ENCODE measurements around the gene TRIM68.

TRIM68 gene

DNA sequence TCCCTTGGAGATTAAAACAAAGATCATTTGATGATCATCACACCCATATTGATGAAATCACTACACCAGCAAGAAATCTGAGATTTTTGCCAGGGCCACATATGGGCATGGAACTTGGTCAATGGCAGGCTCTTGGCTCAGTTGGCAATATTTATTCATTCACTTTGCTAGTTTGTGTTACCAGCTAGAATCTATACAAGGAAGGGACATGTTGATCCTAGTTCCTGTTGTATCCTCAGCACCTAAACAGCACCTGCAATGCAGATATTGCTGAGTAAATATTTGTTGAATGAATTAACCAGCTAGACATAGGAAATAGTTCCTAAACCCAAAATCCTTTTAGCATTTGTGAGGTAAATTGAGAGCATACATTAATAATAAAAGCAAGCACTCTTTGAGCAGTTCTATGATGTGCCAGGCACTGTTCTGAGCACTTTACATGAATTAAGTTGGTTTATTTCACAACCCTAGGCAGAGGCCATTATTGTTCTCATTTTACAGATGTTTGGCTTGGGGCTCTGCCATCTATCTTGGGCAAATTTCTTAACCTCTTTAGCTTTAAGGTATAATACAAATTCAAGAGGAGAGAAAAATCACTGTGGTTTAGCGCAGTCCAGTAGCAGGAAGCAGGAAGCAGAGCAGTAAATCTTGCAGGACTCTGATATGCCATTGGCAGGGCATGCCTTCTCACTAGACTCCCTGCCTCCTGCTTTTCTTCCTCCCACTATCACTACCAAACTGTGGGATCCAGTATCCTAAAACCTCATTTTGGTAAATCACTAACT, 1.6 kb downstream of the TRIM68 start:
- no peak for DNase-seq (ENCODE audit: low read depth in 2 of 2)

DNA sequence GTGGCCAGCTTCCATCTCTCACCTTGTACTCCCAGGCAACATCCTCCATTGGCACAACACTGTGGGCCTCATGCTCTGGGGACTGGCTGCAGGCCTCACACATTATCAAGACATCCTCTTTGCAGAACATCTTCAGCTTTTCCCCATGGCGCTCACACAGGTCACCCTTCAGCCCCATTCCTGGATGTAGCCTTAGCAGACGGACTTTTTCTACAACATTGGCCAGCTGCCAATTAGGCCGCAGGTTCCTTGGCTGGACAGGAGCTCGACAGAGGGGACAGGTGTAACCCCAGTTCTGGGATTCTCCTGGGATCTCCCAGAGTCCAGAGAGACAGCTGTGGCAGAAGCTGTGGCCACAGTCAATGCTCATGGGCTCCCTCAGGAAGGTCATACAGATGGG, 3.0 kb downstream of the TRIM68 start:
- DNase-seq (ENCODE audit: low read depth in 2 of 2): no peak

DNA sequence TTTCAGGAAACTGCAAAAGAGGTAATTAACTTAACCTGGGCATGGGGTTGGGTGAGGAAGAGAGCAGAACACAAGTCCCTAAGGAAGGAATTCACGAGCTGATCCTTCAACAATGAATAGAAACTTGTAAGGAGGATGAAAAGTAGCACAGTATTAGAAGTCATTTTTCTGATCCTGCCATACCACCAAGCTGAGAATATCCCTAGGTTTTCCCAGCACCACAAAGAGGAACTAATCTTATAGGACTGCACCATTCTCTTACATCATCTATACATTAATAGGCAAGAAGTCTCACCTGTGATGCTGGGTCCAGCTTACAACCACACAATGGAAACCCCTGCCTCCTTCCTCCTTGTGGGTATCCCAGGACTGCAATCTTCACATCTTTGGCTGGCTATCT, 14.3 kb downstream of the TRIM68 start, which contains the start of gene OR52I1:
OR52I1 (plus strand) TSS at position 301 of the 400 bp plus-strand sequence; CDS start at position 301, 0 bp downstream.
- DNase-seq (ENCODE audit: low read depth in 2 of 2): no peak

DNA sequence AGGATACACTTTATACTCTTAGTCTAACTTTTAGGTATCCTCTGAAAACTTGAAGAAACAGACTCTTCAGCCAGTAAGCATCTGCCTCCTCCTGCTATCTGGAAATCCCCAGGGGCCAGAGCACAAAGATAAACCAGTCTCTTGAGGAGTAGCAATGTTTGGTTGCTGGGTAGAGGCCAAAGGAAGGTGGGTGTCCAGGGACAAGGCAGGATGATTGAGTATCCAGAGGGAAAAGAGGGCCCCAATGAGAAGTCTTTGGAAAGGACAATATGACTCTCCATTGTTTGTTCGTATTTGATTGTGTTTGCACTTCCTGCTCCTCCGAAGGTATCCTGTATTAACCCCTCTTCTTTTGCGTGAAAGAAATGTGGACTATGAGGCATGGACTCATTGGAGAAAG, 19.0 kb downstream of the TRIM68 start:
- DNase-seq (ENCODE audit: low read depth in 2 of 2): no peak

DNA sequence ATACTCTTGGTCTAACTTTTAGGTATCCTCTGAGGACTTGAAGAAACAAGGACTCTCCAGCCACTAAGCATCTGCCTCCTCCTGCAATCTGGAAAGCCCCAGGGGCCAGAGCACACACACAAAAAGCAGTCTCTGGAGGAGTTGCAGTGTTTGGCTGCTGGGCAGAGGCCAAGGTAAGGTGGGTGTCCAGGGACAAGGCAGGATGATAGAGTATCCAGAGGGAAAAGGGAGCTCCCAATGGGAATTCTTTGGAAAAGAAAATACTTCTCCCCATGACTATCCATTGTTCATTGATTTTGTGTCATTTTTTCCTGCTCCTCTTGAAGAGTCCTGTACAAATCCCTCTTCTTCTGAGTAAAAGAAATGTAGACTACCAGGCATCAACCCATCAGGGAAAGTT, 26.6 kb downstream of the TRIM68 start, which contains the start of gene OR52I2:
OR52I2 (plus strand) TSS at position 301 of the 400 bp plus-strand sequence.
- DNase-seq (ENCODE audit: low read depth in 2 of 2): no peak

DNA sequence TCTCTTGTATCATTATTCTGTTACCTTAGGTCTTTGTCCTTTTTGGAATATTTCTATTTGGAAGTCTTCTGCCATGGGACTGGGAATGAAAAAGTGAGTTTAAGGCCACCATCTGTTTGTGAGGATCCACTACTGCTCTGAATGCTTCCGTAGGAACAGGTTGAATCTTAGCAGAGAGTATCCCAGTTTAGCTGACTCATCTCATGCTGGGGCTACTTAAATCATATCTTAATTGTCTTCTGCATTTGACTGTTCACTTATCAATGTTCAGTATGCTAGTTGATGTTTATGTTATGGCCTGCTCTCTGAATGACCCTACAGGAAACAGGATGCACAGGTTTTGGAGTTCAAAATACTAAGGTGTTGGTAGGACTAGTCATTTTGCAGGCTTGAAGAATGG, 27.9 kb downstream of the TRIM68 start:
- no peak for DNase-seq (ENCODE audit: low read depth in 2 of 2)

DNA sequence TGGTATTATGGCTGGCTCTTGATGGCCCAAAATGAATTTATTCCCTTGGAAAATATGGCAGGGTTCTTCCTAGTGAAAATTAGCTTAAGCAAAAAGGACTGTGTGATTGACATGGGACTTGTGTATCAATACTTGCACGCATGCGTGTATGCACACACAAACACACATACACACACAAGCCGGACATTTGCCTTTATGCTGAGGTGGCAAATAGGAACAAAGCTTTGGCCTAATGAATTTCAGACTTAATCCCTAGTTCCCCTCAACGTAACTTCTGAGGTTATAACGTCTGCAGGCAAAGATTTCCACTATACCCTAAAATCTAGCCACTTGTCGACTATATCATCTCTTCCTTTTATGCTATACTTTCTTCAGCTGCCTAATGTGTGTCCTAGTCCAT, 29.4 kb downstream of the TRIM68 start:
- DNase-seq (ENCODE audit: low read depth in 2 of 2): no peak

DNA sequence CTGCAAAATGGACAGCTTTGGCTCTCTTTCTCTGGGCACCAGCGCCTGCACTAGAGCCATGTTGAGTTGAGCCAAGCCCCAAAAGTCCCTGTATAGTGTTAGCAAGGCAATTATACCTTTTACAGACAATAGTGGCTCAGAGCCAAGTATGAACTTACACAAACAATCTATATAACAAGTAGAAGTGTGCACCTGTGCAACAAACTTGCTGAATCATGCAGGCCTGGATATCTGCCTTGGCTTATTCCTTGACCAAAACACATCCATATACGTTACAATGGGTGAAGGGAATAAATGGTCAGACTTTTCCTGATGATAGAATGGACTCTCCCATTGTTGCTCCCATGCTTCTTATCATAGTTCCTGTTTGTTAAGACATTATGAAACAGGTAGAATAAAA, 30.3 kb downstream of the TRIM68 start:
- DNase-seq (ENCODE audit: low read depth in 2 of 2): no peak

DNA sequence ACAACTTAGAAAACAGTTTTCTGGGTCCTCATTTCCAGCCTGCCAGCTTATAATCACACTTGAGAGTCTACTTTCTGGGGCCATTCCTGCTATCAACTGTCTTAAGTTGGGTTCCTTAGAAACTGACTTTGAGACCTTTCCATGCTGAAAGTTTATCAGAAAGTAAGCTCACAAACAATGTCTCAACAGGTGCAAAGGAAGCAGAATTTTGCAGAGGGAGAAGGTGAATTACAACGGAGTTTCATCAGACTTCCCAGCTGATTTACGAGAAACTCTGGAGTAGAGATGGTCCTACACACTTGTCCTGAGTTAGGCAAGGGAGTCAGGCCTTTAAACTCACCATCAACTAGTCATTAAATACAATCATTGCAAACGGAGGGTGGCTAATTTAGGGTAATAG, 31.2 kb downstream of the TRIM68 start:
- DNase-seq (ENCODE audit: low read depth in 2 of 2): no peak

DNA sequence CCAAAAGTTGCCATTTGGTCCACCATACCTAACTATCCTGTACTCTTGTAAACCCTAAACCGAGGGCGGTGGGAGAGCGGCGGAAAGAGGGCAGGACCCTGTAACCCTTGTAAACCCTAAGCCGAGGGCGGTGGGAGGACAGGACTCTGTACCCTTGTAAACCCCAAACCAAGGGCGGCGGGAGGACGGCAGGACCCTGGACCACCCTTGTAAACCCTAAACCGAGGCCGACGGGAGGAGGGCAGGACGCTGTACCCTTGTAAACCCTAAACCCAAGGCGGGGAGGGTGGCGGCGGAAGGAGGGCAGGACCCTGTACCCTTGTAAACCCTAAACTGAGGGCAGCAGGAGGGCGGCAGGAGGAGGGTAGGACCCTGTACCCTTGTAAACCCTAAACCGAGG, 39.0 kb downstream of the TRIM68 start:
- no peak for DNase-seq (ENCODE audit: low read depth in 2 of 2)

DNA sequence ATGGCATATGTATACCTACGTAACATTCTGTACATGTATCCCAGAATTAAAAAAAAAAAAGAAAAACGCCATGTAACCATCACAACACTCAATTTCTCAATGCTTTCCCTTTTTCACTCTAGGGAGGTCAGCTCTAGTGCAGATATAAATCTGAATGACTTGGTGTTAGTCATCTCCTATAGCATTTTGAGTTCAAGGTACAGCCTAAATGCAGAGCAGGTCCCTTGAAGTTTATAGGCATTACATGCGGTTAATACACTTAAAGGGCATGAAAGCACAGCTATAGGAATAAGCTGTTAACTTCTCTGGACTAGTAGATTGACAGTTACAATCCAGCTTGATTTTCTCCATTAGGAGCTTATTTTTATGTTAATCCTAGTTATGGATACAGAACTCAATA, 42.7 kb downstream of the TRIM68 start:
- DNase-seq (ENCODE audit: low read depth in 2 of 2): no peak

DNA sequence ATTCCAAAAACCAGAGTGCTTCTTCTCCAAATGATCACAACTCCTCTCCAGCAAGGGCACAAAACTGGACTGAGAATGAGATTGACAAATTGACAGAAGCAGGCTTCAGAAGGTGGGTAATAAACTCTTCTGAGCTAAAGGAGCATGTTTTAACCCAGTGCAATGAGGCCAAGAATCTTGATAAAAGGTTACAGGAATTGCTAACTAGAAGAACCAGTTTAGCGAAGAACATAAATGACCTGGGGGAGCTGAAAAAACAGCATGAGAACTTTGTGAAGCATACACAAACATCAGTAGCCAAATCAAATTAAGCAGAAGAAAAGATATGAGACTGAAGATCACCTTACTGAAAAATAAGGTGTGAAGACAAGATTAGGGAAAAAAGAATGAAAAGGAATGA, 47.6 kb downstream of the TRIM68 start:
- no peak for DNase-seq (ENCODE audit: low read depth in 2 of 2)

DNA sequence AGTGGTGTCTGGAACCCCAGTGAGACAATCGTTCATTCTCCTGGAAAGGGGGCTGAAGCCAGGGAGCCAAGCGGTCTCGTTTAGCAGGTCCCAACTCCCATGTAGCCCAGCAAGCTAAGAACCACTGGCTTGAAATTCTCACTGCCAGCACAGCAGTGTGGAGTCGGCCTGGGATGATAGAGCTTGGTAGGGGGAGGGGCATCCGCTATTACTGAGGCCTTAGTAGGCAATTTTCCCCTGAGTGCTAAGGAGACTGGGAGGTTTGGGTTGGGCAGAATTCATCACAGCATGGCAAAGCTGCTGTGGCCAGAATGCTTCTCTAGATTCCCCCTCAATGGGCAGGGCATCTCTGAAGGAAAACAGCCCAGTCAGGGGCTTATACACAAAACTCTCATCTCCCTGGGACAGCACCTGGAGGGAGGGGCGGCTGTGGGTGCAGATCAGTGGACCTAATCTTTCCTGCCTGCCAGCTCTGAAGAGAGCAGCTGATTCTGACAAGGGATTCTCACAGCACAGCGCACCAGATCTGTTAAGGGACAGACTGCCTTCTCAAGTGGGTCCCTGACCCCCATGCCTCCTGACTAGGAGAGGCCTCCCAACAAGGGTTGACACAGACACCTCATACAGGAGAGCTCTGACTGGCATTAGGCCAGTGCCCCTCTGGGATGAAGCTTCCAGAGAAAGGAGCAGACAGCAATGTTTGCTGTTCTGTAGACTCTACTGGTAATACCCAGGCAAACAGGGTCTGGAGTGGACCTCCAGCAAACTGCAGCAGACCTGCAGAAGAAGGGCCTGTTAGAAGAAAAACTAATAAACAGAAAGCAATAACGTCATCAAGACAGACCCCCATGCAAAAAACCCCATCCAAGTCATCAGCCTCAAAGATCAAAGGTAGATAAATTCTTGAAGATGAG, 48.2 kb downstream of the TRIM68 start:
- DNase-seq (ENCODE audit: low read depth in 2 of 2): no peak

DNA sequence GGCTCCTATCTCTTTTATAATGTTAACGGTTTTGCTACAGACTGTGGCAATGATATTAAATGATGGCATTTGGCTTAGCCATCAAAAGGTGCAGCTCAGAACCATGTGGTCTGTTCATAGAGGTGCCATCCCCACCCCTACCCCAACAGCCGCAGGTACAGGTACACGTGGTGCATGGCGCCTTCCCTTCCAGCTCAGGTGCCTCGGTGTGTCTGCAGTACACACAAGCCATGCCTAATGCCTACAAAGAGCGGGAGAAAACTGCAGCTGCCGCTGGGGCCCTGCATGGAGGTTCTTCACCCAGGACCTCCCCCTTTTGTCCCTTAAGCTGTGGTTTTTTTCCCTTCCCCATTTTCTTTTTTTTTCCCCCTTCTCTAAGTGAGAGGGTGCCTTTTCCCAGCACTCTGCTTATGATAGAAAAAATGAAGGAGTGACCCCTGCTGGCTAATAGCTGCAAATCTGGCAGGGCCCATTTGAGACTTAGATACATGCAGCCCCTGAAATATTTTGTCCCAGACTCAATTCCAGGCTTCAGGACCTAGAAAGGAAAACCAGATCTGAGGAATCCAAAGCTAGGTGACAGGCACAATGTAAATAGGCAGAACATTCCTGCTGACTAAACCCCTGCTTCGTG, 56.6 kb downstream of the TRIM68 start:
- no peak for DNase-seq (ENCODE audit: low read depth in 2 of 2)

Data from fibroblast of skin of left quadriceps (primary cell).